ENCODE measurements around the gene RBBP7.

GRCh38 chrX:16819634-16820033 is 50.5 kb downstream of the RBBP7 start:
- TF ChIP-seq CTCF (IDR thresholded peaks at IDR 0.05; ENCODE audit: low read depth, low read length): no peak
- TF ChIP-seq EZH2phosphoT487 (IDR thresholded peaks at IDR 0.05; ENCODE audit: low read depth): no peak
